ENCODE measurements around the gene FLT3.
A peak's percentile ranks its signal among the peaks of the same experiment; 100 is the strongest.

Gene FLT3

GRCh38 chr13:27968316-27969081 lies 131.9 kb downstream of the FLT3 start:
- Histone ChIP-seq H3K4me3 (replicated peaks; ENCODE audit: insufficient read depth, low read length) (peak overlapping the region; percentile 32), H3K27me3 (ENCODE audit: insufficient read depth, poor library complexity, severe bottlenecking) (peaks cover 88% of the 10 kb centered on the region), H3K27ac (replicated peaks) (no peak overlapping the region)
- TF ChIP-seq SPI1 (IDR thresholded peaks at IDR 0.05; ENCODE audit: borderline replicate concordance, low read depth), result no peak
- TF ChIP-seq, protein P1, sequence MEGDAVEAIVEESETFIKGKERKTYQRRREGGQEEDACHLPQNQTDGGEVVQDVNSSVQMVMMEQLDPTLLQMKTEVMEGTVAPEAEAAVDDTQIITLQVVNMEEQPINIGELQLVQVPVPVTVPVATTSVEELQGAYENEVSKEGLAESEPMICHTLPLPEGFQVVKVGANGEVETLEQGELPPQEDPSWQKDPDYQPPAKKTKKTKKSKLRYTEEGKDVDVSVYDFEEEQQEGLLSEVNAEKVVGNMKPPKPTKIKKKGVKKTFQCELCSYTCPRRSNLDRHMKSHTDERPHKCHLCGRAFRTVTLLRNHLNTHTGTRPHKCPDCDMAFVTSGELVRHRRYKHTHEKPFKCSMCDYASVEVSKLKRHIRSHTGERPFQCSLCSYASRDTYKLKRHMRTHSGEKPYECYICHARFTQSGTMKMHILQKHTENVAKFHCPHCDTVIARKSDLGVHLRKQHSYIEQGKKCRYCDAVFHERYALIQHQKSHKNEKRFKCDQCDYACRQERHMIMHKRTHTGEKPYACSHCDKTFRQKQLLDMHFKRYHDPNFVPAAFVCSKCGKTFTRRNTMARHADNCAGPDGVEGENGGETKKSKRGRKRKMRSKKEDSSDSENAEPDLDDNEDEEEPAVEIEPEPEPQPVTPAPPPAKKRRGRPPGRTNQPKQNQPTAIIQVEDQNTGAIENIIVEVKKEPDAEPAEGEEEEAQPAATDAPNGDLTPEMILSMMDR (IDR thresholded peaks at IDR 0.05; ENCODE audit: insufficient read depth, low read length), result no peak
- no peak for TF ChIP-seq GABPA (IDR thresholded peaks at IDR 0.05; ENCODE audit: low read depth)
- no peak for TF ChIP-seq POLR2AphosphoS5 (IDR thresholded peaks at IDR 0.05; ENCODE audit: low read depth)
- TF ChIP-seq REST (IDR thresholded peaks at IDR 0.05; ENCODE audit: insufficient replicate concordance, low read depth), result no peak
- peak in 1 of 2 experiments; percentile 36 for DNase-seq (ENCODE audit: low read depth in 1 of 2, low spot score in 1 of 2)

GRCh38 chr13:27967736-27968315 lies 132.6 kb downstream of the FLT3 start:
- Histone ChIP-seq H3K4me3 (replicated peaks; ENCODE audit: insufficient read depth, low read length) (peak overlapping the region; percentile 32), H3K27ac (replicated peaks) (no peak overlapping the region), H3K27me3 (ENCODE audit: insufficient read depth, poor library complexity, severe bottlenecking) (peaks cover 89% of the 10 kb centered on the region)
- TF ChIP-seq REST (IDR thresholded peaks at IDR 0.05; ENCODE audit: insufficient replicate concordance, low read depth), result no peak
- TF ChIP-seq, protein P1 (IDR thresholded peaks at IDR 0.05; ENCODE audit: insufficient read depth, low read length), result no peak
- no peak for TF ChIP-seq POLR2AphosphoS5 (IDR thresholded peaks at IDR 0.05; ENCODE audit: low read depth)
- TF ChIP-seq GABPA (IDR thresholded peaks at IDR 0.05; ENCODE audit: low read depth), result no peak
- no peak for TF ChIP-seq SPI1 (IDR thresholded peaks at IDR 0.05; ENCODE audit: borderline replicate concordance, low read depth)
- DNase-seq (ENCODE audit: low read depth in 1 of 2, low spot score in 1 of 2), result no peak

- TF ChIP-seq POLR2AphosphoS5 (IDR thresholded peaks at IDR 0.05; ENCODE audit: low read depth), result no peak
- 0 out of 2 replicates have a peak, but pooled peaks have one; percentile 16 for TF ChIP-seq GABPA (IDR thresholded peaks at IDR 0.05; ENCODE audit: low read depth)
- TF ChIP-seq SPI1 (IDR thresholded peaks at IDR 0.05; ENCODE audit: borderline replicate concordance, low read depth), result peak; percentile 94
- DNase-seq (ENCODE audit: low read depth in 1 of 2, low spot score in 1 of 2), result peak in 1 of 2 experiments; percentile 56
- peaks cover 92% of the 10 kb centered on the region for H3K27me3 ChIP-seq (ENCODE audit: insufficient read depth, poor library complexity, severe bottlenecking)
- H3K27ac ChIP-seq (replicated peaks), result no peak overlapping the region
- no peak overlapping the region for H3K4me3 ChIP-seq (replicated peaks; ENCODE audit: insufficient read depth, low read length)
Measured at GRCh38 chr13:27967203-27967735, 133.1 kb downstream of the FLT3 start.

DNA sequence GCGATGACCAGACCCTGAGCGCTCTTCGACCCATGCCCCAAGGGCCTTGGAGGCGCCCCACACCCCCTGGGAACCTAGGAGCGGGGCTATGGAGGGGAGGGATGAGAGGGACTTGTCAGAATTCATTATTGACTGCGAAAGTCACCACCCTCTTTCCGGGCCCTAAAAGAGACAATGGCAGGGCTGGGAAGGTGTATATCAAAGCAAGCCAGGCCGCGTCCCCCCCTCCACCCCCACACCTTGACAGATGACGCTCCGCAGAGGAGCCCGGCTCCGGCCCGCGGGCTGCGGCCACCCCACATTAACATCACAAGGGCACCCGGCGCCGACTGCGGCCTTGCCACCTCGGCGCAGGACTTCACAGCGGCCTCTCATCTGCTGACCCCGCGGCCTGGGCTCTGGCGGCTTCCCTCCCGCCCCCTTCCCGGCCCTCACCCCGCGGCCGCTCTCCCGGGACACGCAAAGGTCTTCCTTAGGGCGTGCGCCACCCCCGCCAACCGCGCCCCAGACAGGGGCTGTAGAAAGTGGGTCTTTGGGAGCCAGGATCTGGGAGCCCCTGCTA lies 133.7 kb downstream of the FLT3 start:
- H3K27me3 ChIP-seq (ENCODE audit: insufficient read depth, poor library complexity, severe bottlenecking), result peaks cover 92% of the 10 kb centered on the region
- H3K27ac ChIP-seq (replicated peaks), result no peak overlapping the region
- H3K4me3 ChIP-seq (replicated peaks; ENCODE audit: insufficient read depth, low read length), result no peak overlapping the region
- DNase-seq (ENCODE audit: low read depth in 1 of 2, low spot score in 1 of 2), result no peak
- TF ChIP-seq GABPA (IDR thresholded peaks at IDR 0.05; ENCODE audit: low read depth), result no peak
- TF ChIP-seq POLR2AphosphoS5 (IDR thresholded peaks at IDR 0.05; ENCODE audit: low read depth), result no peak
- TF ChIP-seq SPI1 (IDR thresholded peaks at IDR 0.05; ENCODE audit: borderline replicate concordance, low read depth), result no peak
- TF ChIP-seq, protein P1 (IDR thresholded peaks at IDR 0.05; ENCODE audit: insufficient read depth, low read length), result no peak
- no peak for TF ChIP-seq REST (IDR thresholded peaks at IDR 0.05; ENCODE audit: insufficient replicate concordance, low read depth)

Measured in HL-60 (cell line).